Measurements from ENCODE around the gene CC2D2A. TPM values are rescaled to one million over a fixed set of nuclear protein-coding genes. Genes with fewer than 3 reads are reported as not detected.

The CC2D2A gene
- total RNA-seq, 1 donor from 2014 or later: 25.8 TPM

DNA sequence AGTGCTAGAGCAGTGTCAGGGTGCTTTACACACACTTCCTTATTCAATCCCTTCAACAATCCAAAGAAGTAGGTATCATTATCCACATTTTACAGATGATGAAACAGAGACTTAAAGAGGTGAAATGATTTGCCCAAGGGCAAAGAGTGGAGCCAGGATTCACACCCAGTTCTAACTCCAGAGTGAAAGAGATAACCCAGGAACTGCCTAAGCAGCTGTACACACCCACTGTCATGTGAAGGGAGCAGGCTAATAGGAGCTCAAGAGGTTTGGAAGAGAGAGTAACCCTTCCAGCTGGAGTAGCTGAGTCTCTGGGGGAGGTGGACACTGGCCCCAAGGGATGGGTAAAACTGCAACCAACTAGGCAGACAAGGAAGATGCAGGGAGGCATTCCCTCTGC, 92.9 kb downstream of the CC2D2A start:
- H3K9me3 Mint-ChIP-seq (ENCODE audit: low read depth): no peaks in the 10 kb centered on the region
- H3K27ac Mint-ChIP-seq: no peak overlapping the region
- TF ChIP-seq, protein P1, sequence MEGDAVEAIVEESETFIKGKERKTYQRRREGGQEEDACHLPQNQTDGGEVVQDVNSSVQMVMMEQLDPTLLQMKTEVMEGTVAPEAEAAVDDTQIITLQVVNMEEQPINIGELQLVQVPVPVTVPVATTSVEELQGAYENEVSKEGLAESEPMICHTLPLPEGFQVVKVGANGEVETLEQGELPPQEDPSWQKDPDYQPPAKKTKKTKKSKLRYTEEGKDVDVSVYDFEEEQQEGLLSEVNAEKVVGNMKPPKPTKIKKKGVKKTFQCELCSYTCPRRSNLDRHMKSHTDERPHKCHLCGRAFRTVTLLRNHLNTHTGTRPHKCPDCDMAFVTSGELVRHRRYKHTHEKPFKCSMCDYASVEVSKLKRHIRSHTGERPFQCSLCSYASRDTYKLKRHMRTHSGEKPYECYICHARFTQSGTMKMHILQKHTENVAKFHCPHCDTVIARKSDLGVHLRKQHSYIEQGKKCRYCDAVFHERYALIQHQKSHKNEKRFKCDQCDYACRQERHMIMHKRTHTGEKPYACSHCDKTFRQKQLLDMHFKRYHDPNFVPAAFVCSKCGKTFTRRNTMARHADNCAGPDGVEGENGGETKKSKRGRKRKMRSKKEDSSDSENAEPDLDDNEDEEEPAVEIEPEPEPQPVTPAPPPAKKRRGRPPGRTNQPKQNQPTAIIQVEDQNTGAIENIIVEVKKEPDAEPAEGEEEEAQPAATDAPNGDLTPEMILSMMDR (IDR thresholded peaks at IDR 0.05; ENCODE audit: unreplicated experiment): no peak
- no peak overlapping the region for H3K4me3 Mint-ChIP-seq (ENCODE audit: low read depth)
- H3K36me3 Mint-ChIP-seq (ENCODE audit: insufficient read depth): peaks cover 18% of the 10 kb centered on the region
- H3K4me1 Mint-ChIP-seq (ENCODE audit: low read depth): peaks cover 2% of the 10 kb centered on the region
- no peaks in the 10 kb centered on the region for H3K27me3 Mint-ChIP-seq
- no peak for DNase-seq (ENCODE audit: low spot score, unreplicated experiment)

DNA sequence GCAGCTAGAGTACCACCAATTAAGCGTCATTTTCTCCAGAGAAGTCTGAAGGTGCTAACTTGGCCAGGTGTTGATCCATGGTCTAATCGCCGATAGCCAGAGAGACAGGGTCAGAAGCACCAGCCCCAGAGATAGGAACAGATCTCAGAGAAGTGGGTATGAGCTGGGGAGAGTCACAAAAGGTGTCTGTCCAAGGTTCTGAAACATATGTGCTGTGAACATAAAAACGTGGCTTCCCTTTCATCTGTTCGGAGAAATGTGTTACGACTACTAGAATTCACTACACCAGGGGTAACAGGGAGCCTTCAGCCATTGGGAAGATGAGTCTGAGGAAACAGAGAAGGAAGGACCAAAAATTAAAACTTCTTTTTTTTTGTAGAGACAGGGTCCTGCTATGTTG, 94.2 kb downstream of the CC2D2A start:
- Mint-ChIP-seq H3K4me1 (ENCODE audit: low read depth) (no peaks in the 10 kb centered on the region), H3K36me3 (ENCODE audit: insufficient read depth) (peaks cover 16% of the 10 kb centered on the region), H3K4me3 (ENCODE audit: low read depth) (no peak overlapping the region), H3K27ac (no peak overlapping the region), H3K9me3 (ENCODE audit: low read depth) (no peaks in the 10 kb centered on the region), H3K27me3 (no peaks in the 10 kb centered on the region)
- no peak for DNase-seq (ENCODE audit: low spot score, unreplicated experiment)
- TF ChIP-seq, protein P1 (IDR thresholded peaks at IDR 0.05; ENCODE audit: unreplicated experiment): no peak

DNA sequence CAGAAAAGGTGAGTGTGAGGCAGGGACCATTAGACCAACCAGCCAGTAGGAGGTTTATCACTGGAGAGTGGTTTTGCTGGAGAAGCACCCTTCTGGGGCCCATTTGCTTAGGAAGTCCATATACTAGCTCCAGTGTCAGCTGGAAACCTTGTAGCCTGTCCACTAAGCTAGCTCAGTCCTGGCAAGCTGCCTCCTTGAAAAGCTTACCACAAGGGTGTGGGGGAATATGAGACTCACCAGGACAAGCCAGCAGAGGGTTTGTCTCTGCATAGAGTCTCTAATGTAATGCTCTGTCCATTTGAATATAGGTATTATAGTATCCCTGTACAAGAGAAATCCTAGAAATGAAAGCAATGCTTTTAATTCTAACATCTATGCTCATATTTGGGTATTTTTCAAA, 99.1 kb downstream of the CC2D2A start:
- Mint-ChIP-seq H3K27ac (no peak overlapping the region), H3K36me3 (ENCODE audit: insufficient read depth) (peaks cover 22% of the 10 kb centered on the region), H3K27me3 (no peaks in the 10 kb centered on the region), H3K4me1 (ENCODE audit: low read depth) (no peaks in the 10 kb centered on the region), H3K9me3 (ENCODE audit: low read depth) (no peaks in the 10 kb centered on the region), H3K4me3 (ENCODE audit: low read depth) (no peak overlapping the region)
- TF ChIP-seq, protein P1 (IDR thresholded peaks at IDR 0.05; ENCODE audit: unreplicated experiment): no peak
- no peak for DNase-seq (ENCODE audit: low spot score, unreplicated experiment)

DNA sequence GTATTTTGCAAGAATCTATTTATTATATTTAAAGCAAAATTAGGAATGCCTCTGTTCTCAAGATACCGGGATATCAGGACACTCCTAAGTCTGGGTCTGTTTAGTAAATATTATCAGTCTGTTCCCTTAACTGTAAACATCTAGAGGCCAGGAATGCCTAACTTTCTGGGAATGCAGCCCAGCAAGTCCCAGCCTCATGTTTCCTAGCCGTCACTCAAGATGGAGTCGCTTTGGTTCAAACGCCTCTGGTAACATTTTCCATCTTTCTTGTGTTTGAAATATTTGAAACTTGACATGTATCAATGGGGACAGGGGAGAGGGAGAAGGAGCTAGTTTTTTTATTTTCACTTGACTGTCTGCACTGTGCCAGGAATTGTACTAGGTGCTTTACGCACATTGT, 100.1 kb downstream of the CC2D2A start:
- no peaks in the 10 kb centered on the region for H3K4me1 Mint-ChIP-seq (ENCODE audit: low read depth)
- H3K27me3 Mint-ChIP-seq: no peaks in the 10 kb centered on the region
- no peak overlapping the region for H3K27ac Mint-ChIP-seq
- H3K9me3 Mint-ChIP-seq (ENCODE audit: low read depth): no peaks in the 10 kb centered on the region
- H3K4me3 Mint-ChIP-seq (ENCODE audit: low read depth): no peak overlapping the region
- TF ChIP-seq, protein P1 (IDR thresholded peaks at IDR 0.05; ENCODE audit: unreplicated experiment): no peak
- no peak for DNase-seq (ENCODE audit: low spot score, unreplicated experiment)
- H3K36me3 Mint-ChIP-seq (ENCODE audit: insufficient read depth): peaks cover 20% of the 10 kb centered on the region

DNA sequence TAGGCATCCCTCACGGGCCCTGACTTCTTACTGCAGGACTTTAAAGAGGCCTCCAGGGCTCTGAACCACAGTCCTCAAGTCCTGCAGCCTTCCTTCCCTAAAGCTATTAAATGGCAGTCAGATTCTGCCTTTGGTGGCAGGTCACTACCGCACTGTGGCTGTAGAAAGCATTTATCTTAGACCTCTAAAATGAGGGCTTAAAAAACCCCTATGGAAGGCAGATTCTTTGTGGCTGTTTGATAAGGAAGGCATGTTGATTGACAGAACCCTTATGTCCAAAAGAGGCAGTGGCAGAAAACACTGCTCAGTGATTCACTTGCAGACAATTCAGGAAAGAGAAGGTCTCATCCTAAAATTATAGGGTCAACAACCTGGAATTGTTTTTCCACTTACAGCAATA, 106.3 kb downstream of the CC2D2A start:
- DNase-seq (ENCODE audit: low spot score, unreplicated experiment): no peak
- H3K27me3 Mint-ChIP-seq: no peaks in the 10 kb centered on the region

More for the DNA sequence above, 106.3 kb downstream of the CC2D2A start:
- no peak overlapping the region for H3K4me3 Mint-ChIP-seq (ENCODE audit: low read depth)
- peaks cover 1% of the 10 kb centered on the region for H3K36me3 Mint-ChIP-seq (ENCODE audit: insufficient read depth)
- H3K9me3 Mint-ChIP-seq (ENCODE audit: low read depth): no peaks in the 10 kb centered on the region
- TF ChIP-seq, protein P1 (IDR thresholded peaks at IDR 0.05; ENCODE audit: unreplicated experiment): no peak
- no peaks in the 10 kb centered on the region for H3K4me1 Mint-ChIP-seq (ENCODE audit: low read depth)
- no peak overlapping the region for H3K27ac Mint-ChIP-seq

Data from progenitor cell of endocrine pancreas (in vitro differentiated cells).